Prostate gland (tissue), 2 donors: ENCODE data around the gene CDH1.

Experiments
- CTCF ChIP-seq, 4 experiments: fragments of 200-600 bp in 2 of 4; fragments of 450-650 bp in 2 of 4; sonication (generic) in 2 of 4; IDR thresholded peaks; 1 replicate in 3 of 4; 2 replicates in 1 of 4; pipeline ENCODE4 v1.5.1; 2016 to 2019; ENCODE audit warnings: antibody characterized with exemption in 4 of 4, mild to moderate bottlenecking in 2 of 4, moderate library complexity in 2 of 4
- POLR2A ChIP-seq: fragments of 450-650 bp; IDR thresholded peaks from one replicate; pipeline ENCODE4 v1.6.1; 2016; ENCODE audit warnings: antibody characterized with exemption, mild to moderate bottlenecking
- POLR2AphosphoS5 ChIP-seq: sonication (generic); formaldehyde crosslinking; IDR thresholded peaks from one replicate; pipeline ENCODE4 v1.6.1; 2017; ENCODE audit warnings: antibody characterized with exemption

- no peak for TF ChIP-seq CTCF (IDR thresholded peaks at IDR 0.05)
- TF ChIP-seq POLR2A, result no peak
- TF ChIP-seq POLR2AphosphoS5, result no peak
Measured at GRCh38 chr16:68746951-68747350, 9.9 kb downstream of the CDH1 start.
